HS-5 (cell line): Measurements from ENCODE around the gene MUC20.
"Not testable (repeated sequence)": the region's sequence is repeated elsewhere in the genome, so short reads cannot be mapped to it uniquely, and the experiment has no call there.

Experiments
- DNase-seq: peaks from one replicate; pipeline ENCODE4 v3.0.0-alpha.2; 2012; ENCODE audit warnings: low read depth

MUC20 gene

DNA sequence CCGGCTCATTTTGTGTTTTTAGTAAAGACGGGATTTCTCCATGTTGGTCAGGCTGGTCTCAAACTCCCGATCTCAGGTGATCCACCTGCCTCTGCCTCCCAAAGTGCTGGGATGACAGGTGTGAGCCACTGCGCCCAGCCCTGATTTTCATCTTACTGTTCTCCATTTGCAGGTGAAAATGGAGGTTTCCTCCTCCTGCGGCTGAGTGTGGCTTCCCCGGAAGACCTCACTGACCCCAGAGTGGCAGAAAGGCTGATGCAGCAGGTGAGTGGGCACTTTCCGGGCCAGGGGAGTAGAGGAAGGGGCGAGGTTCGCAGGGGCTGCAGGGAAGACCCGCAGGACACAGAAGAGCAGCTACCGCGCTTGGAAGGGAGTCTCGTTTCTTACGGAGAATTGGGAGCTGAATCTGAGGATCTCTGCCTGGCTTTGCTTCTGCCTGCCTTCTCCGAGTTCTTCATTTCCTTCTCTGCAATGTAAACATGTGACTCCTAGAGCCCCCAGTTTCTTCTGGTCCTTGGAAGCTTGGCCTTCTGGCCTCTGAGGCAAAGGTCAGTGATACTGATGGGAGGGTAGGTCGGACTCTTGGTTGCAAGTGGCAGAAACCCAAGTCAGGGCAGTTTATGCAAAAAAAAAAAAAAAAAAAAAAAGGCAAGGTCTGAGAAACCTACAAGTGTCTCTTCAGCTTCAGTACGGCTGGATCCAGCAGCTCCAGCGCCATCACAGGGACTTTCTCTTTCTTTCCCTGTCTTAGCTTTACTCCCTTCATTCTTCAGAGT is 8.9 kb downstream of the MUC20 start:
- DNase-seq, result no peak

DNA sequence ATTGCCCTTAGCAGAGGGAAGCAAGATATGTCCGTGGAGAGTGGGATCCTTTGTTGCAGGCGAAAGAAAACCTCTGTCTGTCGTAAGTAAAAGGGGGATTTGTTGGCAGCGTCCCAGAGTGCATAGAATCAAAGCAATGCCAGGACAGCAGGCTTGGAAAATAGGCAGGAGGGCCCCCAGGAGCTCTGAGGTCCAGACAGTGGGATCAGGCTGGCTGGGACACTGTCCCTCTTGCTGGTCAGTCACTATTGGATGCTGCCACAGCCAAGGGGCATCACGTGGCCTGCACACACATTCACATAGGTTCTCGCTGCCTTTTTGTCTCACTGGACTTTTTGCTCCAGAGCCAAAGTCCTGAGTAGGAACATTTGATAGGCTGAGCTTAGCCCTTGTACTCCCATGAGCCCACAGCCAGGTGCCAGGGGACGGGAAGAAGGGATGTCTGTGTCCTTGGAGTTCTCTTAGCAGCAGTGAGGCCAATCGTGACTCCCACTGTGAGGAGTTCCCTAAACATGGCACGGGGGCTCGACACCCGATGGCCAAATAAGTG is 10.7 kb downstream of the MUC20 start:
- DNase-seq, result no peak

- no peak for DNase-seq
These were observed 12.2 kb downstream of the MUC20 start for GRCh38 chr3:195732940-195733339.

DNA sequence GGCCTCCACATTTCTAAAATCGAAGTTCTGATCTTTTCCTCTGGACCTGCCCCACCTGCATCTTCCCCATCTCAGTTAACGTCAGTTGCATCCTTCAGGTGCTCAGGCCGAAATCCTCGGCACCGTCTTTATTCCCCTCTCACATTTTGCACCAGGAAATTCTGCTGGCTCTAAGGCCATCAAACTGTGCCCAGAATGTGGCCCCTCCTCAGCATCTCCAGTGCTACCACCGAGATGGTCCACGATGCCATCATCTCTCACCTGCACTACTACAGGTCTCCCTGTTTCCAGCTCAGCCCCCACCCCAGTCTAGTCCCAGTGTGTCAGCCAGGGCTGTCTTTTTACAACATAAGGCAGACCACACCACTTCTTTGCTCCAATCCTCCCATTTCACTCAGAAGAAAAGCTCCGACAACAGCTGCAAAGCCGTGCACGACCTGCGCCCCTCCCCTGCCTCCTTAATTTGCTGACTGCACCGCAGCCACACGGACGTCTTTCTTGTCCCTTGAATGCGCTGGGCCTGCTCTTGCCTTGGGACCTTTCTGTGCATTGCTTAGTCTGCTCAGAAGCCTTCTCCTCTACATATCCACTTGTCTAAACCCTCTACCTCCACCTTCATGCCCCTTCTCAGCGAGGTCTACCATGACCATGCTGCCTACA is 14.4 kb downstream of the MUC20 start:
- DNase-seq, result no peak

GRCh38 chr3:195736866-195737490 is 16.2 kb downstream of the MUC20 start:
- no peak for DNase-seq

GRCh38 chr3:195737782-195738181 is 17.0 kb downstream of the MUC20 start:
- DNase-seq, result not testable (repeated sequence)

DNA sequence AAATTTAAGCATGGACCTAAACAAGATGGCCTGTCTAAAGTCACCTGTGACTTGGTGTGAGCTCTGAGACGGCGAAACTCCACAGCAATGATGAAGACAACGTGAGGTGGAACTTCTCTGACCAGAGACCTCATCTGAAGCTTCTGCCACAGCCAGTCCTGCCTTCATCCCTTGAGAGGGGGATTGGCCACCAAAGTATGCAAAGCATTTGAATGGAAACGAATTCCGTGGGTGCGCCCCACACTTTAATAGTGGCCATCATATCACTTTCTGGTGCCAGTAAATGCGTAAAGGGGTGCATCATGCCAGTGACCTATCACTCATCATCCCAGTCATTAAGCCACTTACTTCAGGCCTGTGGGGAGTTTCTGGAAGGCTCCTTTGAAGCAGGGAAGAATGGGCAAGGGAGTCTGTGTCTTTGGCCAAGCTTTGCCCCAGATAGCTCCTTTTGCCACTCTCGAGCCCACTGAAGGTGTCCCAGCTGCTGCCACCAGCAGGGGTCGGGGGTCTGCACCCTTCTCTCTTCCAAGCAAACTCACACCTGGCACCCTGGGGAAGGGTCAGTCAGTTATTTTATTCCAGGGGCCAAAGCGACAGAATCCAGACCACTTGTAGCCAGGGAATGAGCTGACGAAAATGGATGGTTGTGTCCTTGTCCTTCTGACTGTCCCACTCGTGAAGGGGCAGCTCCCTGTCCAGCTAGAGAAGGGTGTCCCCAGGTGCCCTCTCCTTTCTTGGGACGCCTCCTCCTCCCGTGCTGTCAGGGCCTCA is 17.7 kb downstream of the MUC20 start:
- no peak for DNase-seq

DNA sequence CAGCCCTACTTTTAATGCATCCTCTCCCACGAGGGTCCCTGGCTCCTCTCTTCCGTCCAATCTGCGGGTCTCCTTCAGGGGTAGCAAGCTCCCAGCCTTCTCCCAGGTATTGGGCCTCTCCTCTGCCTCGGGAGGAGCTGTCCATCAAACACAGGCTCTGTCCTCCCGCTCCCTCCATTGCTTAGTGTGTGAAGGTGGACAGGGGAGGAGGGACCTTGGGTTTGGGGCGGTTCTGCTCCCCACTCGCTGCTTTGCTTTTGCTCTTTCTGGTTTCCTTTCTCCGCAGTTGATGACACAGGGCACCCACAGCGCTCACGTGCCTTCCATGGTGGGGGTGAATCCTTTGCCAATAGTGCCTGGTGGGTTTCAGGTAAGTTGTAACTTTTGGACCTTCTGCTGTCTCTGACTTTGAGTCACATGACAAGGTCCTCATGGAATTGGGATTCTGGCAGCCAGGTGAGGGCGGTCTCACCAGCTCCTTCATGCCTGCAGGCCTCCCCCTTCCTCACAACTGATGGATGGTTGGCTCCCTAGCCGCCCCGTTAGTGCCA is 18.9 kb downstream of the MUC20 start:
- no peak for DNase-seq

- DNase-seq, result no peak
These were observed 23.7 kb downstream of the MUC20 start for GRCh38 chr3:195744437-195744836.

- no peak for DNase-seq
These were observed 25.6 kb downstream of the MUC20 start for GRCh38 chr3:195746346-195746745.

GRCh38 chr3:195746751-195747150 is 26.0 kb downstream of the MUC20 start:
- no peak for DNase-seq

DNA sequence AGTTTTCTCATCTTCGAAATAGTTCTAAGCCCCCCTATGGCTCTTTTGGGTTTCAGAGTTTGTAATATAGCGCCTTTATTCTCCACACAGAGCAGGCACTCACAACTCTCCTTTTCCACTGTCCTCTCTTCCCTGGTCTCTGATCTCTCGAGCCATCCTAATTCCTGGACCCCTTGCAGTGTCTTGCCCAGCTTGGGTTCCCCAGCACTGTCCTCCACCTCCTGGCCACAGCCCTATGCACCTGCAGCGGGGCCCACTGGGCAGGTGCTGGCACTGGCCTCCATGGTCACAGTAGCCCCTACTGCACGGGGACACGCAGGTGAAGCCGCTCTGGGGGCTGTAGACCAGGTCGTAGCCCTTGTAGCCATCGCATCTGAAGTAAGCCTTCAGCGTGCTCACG is 27.9 kb downstream of the MUC20 start:
- no peak for DNase-seq

- not testable (repeated sequence) for DNase-seq
These were observed 28.3 kb downstream of the MUC20 start for GRCh38 chr3:195749101-195749500.

DNA sequence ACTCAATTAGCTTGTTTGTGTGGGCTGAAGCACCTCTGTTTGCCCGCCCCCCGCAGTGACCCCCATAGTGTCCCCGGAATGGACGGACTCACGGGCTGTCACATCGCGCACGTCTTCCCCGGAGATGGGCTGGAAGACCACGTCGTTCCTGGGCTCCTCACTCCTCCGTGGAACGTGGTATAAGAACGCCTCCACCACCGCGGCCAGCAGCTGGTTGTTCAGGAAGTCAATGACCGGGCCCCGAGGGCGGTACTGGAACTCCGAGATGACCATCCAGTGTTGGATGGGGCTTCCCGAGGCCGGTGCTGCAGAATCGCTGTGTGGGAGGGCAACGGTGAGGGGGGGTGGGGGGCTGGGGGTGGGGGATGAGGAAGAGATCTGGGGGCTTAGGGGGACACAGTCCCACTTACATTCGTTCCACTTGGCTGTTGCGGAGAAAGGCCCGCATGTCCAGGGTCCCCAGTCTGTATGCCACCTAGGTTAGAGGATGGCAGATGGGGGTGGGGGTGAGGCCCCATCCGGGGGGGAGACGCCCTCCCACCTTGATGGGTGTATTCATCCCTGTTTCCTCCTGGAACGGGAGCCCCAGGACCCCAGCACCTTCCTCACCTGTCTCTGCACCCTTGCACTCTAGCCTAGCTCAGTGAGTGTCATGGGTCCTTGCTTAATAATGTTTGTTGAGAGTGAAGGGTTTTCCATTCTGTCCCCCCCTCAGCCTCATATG is 30.2 kb downstream of the MUC20 start:
- DNase-seq, result no peak

GRCh38 chr3:195751560-195751959 is 30.8 kb downstream of the MUC20 start:
- no peak for DNase-seq

DNA sequence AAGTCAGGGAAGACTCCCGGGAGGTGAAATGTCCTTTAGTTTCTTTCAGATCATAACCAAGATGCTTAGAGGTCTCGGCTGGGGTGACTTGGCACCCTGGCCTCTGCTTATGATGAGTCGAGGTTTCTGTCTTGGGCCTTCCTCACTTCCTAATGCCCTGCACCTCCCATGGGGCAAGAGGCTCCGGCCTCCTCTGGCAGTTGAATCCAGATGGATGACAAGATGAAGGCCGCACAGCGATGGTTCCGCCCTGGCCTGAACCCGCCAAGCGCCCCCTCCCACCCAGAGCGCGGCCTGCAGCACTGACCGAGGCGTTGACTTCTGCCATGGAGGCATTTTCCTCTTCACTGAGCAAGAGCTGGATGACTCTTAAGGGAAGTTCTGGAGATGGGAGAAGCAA is 31.3 kb downstream of the MUC20 start:
- DNase-seq, result no peak

GRCh38 chr3:195752546-195753331 is 32.0 kb downstream of the MUC20 start:
- DNase-seq, result no peak

DNA sequence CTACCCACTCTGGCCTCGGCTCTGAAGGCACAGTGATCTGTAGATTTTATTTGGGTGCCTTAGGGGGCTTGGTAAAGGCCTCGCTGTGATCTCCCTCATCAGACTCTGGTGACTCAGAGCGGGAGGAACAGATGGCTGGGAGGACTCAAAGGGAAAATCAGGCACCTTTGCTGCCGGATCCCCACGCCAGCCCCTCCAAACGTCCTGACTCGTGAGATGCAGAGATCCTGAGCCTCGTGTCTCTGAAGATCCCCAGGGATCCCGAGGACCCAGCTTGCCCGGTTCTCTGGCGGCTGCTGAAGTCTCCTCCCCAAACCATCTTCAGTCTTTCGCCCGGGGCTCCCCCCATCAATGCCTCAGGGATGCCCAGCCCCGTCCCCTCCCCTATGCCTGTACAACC is 32.8 kb downstream of the MUC20 start:
- DNase-seq, result no peak

GRCh38 chr3:195754141-195754540 is 33.4 kb downstream of the MUC20 start:
- no peak for DNase-seq

- no peak for DNase-seq
These were observed 34.1 kb downstream of the MUC20 start for GRCh38 chr3:195754906-195755305.
